Endothelial cell of umbilical vein (primary cell): ENCODE results near the gene SFR1.

Experiments
- POLR2A ChIP-seq: IDR thresholded peaks from 2 replicates; pipeline ENCODE4 v1.6.1; 2012; ENCODE audit warnings: low read depth, mild to moderate bottlenecking, control low read depth, low read length
- TF ChIP-seq, protein P1 (sequence below), 2 donors: IDR thresholded peaks; 1 replicate in 1 of 2; 2 replicates in 1 of 2; pipeline ENCODE4 v1.5.1; 2011; ENCODE audit warnings: low read length in 2 of 2, mild to moderate bottlenecking in 2 of 2, moderate library complexity in 2 of 2, control low read depth in 1 of 2, inconsistent platforms in 1 of 2, low read depth in 1 of 2; ENCODE audit not compliant: insufficient read depth in 1 of 2; ENCODE audit errors: extremely low read depth in 1 of 2
- TF ChIP-seq, protein P2 (sequence below): IDR thresholded peaks from 2 replicates; pipeline ENCODE4 v1.6.1; 2011; ENCODE audit not compliant: insufficient read depth, insufficient read length

DNA sequence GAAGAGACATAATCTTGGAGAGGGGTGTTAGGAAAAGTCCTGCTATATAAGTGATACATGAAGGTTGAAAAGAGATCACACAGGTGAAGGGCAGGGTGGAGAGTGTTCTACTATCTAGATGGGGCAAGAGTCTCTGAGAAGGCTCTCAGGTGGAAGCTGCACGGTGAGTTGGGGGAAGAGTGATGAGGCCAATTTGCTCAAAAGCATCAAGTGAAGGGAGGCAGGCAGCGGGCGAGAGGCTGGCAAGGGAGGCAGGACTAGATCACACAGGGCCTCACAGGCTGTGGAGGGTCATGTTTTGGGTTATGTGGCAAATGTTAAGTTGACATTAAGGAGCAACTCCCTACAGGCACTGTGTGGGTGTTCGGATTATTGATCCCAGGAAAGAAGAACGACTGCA lies 33.7 kb upstream of the SFR1 start:
- TF ChIP-seq POLR2A, result no peak
- TF ChIP-seq, protein P1, sequence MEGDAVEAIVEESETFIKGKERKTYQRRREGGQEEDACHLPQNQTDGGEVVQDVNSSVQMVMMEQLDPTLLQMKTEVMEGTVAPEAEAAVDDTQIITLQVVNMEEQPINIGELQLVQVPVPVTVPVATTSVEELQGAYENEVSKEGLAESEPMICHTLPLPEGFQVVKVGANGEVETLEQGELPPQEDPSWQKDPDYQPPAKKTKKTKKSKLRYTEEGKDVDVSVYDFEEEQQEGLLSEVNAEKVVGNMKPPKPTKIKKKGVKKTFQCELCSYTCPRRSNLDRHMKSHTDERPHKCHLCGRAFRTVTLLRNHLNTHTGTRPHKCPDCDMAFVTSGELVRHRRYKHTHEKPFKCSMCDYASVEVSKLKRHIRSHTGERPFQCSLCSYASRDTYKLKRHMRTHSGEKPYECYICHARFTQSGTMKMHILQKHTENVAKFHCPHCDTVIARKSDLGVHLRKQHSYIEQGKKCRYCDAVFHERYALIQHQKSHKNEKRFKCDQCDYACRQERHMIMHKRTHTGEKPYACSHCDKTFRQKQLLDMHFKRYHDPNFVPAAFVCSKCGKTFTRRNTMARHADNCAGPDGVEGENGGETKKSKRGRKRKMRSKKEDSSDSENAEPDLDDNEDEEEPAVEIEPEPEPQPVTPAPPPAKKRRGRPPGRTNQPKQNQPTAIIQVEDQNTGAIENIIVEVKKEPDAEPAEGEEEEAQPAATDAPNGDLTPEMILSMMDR (IDR thresholded peaks at IDR 0.05; ENCODE audit: extremely low read depth in 1 of 2, insufficient read depth in 1 of 2, low read depth in 1 of 2, low read length in 2 of 2), result no peak
- TF ChIP-seq, protein P2, sequence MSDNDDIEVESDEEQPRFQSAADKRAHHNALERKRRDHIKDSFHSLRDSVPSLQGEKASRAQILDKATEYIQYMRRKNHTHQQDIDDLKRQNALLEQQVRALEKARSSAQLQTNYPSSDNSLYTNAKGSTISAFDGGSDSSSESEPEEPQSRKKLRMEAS, result no peak
